GM06990 (cell line): Measurements from ENCODE around the gene ZNF280C.
"Not testable (repeated sequence)": the region's sequence is repeated elsewhere in the genome, so short reads cannot be mapped to it uniquely, and the experiment has no call there.

Source experiments
- DNase-seq: peaks from one replicate; pipeline ENCODE4 v3.0.0-alpha.2; 2011; ENCODE audit not compliant: insufficient read length; ENCODE audit errors: extremely low read depth
- H3K27me3 ChIP-seq: replicated peaks from 2 replicates; pipeline ENCODE4 v1.6.0; 2011; ENCODE audit warnings: low read length; ENCODE audit not compliant: control insufficient read depth, insufficient read depth
- H3K36me3 ChIP-seq: 2 replicates; pipeline ENCODE4 v1.5.1; 2011; ENCODE audit warnings: low read length; ENCODE audit not compliant: control insufficient read depth, insufficient read depth
- H3K4me3 ChIP-seq: replicated peaks from 2 replicates; pipeline ENCODE4 v1.5.1; 2011; ENCODE audit warnings: low read depth, mild to moderate bottlenecking, control low read depth, low read length
- TF ChIP-seq, protein P1 (sequence below): IDR thresholded peaks from 2 replicates; pipeline ENCODE4 v1.5.1; 2011; ENCODE audit warnings: low read length, control low read depth, mild to moderate bottlenecking, inconsistent platforms; ENCODE audit not compliant: insufficient read depth, poor library complexity, severe bottlenecking

ZNF280C gene

DNA sequence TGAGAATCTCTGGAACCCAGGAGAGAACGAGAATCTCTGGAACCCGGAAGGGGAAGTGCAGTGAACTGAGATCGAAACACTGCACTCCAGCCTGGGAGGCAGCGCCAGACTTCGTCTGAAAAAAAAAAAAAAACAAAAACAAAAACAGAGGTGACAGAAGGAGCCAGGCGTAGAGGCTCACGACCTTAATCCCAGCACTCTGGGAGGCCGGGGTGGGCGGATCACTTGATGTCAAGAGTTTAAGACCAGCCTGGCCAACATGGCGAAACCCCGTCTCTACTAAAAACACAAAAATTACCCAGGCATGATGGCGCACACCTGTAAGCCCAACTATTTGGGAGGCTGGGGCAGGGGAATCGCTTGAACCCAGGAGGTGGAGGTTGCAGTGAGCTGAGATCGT is 17.0 kb downstream of the ZNF280C start:
- Histone ChIP-seq H3K4me3 (no peak overlapping the region), H3K36me3 (no peaks in the 10 kb centered on the region; the same call in 1 of the 2 replicates), H3K27me3 (no peaks in the 10 kb centered on the region)
- no peak for DNase-seq
- TF ChIP-seq, protein P1, sequence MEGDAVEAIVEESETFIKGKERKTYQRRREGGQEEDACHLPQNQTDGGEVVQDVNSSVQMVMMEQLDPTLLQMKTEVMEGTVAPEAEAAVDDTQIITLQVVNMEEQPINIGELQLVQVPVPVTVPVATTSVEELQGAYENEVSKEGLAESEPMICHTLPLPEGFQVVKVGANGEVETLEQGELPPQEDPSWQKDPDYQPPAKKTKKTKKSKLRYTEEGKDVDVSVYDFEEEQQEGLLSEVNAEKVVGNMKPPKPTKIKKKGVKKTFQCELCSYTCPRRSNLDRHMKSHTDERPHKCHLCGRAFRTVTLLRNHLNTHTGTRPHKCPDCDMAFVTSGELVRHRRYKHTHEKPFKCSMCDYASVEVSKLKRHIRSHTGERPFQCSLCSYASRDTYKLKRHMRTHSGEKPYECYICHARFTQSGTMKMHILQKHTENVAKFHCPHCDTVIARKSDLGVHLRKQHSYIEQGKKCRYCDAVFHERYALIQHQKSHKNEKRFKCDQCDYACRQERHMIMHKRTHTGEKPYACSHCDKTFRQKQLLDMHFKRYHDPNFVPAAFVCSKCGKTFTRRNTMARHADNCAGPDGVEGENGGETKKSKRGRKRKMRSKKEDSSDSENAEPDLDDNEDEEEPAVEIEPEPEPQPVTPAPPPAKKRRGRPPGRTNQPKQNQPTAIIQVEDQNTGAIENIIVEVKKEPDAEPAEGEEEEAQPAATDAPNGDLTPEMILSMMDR: no peak

DNA sequence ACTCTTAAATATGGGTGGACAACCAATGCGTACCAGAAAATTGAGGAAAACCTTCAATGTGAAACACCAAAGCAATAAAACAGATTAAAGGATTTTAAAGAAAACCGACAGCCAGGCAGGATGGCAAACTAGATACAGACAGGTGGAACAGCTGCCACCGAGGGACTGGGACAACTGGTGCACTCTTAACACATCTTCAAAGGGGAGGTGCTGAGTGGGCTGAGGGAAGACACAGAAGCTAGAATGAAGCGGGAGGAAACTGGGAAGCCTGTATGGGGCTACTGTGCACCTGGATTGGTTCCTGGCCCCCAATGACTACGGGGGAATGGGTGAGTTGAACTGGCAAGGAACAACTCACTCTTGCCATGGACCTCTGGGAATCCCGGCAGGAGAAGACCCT is 20.7 kb downstream of the ZNF280C start:
- H3K4me3 ChIP-seq: no peak overlapping the region
- H3K27me3 ChIP-seq: no peaks in the 10 kb centered on the region
- no peaks in the 10 kb centered on the region; the same call in 1 of the 2 replicates for H3K36me3 ChIP-seq
- no peak for DNase-seq
- TF ChIP-seq, protein P1: no peak

DNA sequence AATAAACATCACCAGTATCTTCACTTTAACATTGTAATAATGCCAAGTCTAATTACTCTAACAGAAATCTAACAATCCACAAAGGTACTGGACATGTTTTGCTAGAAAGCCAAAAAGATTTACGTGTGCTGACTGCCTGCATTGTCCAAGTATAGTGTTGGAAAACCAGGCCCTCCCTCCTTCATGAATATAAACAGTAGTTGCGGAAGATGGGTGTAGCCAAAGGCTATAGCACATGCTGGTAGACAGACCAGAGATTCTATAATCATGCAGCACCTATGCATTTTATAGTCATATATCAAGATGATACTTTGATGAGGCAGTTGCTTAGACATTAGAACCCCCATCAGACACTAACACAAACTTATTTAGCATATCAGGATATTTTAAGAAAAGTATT is 22.6 kb downstream of the ZNF280C start:
- no peaks in the 10 kb centered on the region for H3K27me3 ChIP-seq
- H3K36me3 ChIP-seq: no peaks in the 10 kb centered on the region; the same call in 1 of the 2 replicates
- TF ChIP-seq, protein P1: no peak
- no peak overlapping the region for H3K4me3 ChIP-seq
- no peak for DNase-seq

DNA sequence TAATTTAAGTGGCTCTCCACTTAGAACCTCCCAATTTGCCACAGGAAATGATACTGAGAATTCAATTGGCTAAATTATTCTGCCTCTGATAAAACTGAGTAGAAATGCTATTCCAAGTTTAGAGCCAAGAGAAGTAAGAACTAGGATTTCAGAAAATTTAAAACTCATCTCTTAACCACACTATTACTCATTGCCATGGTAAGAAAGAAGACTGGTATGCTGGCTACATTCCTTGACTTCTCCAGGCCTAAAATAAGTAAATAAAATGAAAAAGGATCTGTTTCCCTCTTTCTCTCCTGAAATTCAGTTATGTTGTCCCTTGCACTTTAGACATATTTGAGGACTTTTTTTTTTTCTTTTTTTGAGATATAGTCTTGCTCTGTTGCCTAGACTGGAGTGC is 23.3 kb downstream of the ZNF280C start:
- Histone ChIP-seq H3K4me3 (no peak overlapping the region), H3K36me3 (no peaks in the 10 kb centered on the region; the same call in 1 of the 2 replicates), H3K27me3 (no peaks in the 10 kb centered on the region)
- DNase-seq: no peak
- TF ChIP-seq, protein P1: no peak

DNA sequence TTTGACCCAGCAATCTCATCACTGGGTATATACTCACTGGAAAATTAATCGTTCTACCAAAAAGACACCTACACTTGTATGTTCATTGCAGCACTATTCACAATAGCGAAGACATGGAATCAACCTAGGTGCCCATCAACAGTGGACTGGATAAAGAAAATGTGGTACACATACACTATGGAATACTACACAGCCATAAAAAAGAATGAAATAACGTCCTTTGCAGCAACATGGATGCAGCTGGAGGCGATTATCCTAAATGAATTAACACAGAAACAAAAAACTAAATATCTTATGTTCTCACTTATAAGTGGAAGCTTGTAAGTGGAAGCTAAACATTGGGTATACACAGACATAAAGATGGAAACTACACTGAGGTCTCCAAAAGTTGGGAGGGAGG is 37.5 kb downstream of the ZNF280C start:
- not testable (repeated sequence) for H3K36me3 ChIP-seq, H3K4me3 ChIP-seq, H3K27me3 ChIP-seq, DNase-seq

DNA sequence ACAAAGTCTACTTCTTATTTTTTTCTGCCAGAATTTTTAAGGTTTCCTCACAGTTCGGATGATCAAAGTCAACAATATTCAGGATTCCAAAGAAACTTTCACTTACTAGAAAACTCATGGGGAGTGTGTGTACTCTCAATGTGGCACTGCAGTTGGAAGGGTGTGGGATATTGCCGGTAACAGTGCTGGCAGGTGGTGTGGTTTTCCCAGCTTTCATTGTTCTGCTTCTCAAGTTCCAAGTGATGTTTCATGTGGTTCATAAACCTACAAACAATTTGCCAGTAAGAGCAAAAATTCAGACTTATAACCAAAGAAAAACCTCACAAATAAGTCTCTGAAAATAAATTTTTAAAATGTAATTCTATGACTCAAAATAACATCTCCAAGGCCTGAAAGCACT is 39.8 kb downstream of the ZNF280C start:
- no peaks in the 10 kb centered on the region; the same call in 1 of the 2 replicates for H3K36me3 ChIP-seq
- H3K4me3 ChIP-seq: no peak overlapping the region
- TF ChIP-seq, protein P1: no peak
- no peak for DNase-seq
- no peaks in the 10 kb centered on the region for H3K27me3 ChIP-seq
